ENCODE results near the gene NELL1.

Gene NELL1

DNA sequence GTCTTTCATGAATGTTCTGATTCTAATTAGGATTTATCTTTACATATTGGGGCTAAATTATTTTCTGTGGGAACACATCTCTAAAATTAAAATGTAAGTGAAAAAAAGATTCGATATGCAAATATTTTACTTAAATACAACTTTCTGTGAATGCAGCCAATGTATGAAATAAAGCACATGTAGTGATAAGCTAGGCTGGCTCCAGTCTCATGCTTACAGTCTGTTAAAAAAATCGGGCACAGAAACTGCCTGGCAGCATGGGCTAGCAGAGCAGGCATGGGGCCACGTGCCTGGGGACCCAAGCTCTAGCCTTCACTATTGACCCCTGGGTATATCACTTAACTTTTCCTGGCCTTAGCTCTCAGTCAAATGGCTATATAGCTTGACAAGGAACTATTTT, 46.5 kb downstream of the NELL1 start:
- Histone ChIP-seq H4K20me1 (ENCODE audit: insufficient read depth, low read length) (no peaks in the 10 kb centered on the region), H3K4me2 (ENCODE audit: insufficient read depth, low read length) (no peak overlapping the region), H3K27ac (ENCODE audit: low read length) (no peak overlapping the region), H3K4me1 (ENCODE audit: insufficient read depth, low read length) (no peaks in the 10 kb centered on the region), H3K79me2 (ENCODE audit: insufficient read depth, low read length) (no peaks in the 10 kb centered on the region), H3K9ac (ENCODE audit: low read depth, low read length) (no peak overlapping the region), H3K9me3 (ENCODE audit: insufficient read depth, low read length, severe bottlenecking) (no peaks in the 10 kb centered on the region), H3K27me3 (ENCODE audit: insufficient read depth, low read length, poor library complexity) (no peaks in the 10 kb centered on the region), H3K36me3 (ENCODE audit: insufficient read depth, low read length) (no peaks in the 10 kb centered on the region), H2AFZ (ENCODE audit: low read depth, low read length) (no peak overlapping the region), H3K4me3 (ENCODE audit: low read depth in 1 of 2, low read length in 2 of 2) (no peak overlapping the region)
- DNase-seq (no peak), ATAC-seq (ENCODE audit: insufficient read depth, low read depth) (no peak)
- TF ChIP-seq EZH2 (IDR thresholded peaks at IDR 0.05; ENCODE audit: borderline replicate concordance, low read depth, low read length, severe bottlenecking), result no peak
- TF ChIP-seq, protein P1, sequence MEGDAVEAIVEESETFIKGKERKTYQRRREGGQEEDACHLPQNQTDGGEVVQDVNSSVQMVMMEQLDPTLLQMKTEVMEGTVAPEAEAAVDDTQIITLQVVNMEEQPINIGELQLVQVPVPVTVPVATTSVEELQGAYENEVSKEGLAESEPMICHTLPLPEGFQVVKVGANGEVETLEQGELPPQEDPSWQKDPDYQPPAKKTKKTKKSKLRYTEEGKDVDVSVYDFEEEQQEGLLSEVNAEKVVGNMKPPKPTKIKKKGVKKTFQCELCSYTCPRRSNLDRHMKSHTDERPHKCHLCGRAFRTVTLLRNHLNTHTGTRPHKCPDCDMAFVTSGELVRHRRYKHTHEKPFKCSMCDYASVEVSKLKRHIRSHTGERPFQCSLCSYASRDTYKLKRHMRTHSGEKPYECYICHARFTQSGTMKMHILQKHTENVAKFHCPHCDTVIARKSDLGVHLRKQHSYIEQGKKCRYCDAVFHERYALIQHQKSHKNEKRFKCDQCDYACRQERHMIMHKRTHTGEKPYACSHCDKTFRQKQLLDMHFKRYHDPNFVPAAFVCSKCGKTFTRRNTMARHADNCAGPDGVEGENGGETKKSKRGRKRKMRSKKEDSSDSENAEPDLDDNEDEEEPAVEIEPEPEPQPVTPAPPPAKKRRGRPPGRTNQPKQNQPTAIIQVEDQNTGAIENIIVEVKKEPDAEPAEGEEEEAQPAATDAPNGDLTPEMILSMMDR (IDR thresholded peaks at IDR 0.05; ENCODE audit: borderline replicate concordance, extremely low read depth, low read length, poor library complexity, severe bottlenecking), result no peak

DNA sequence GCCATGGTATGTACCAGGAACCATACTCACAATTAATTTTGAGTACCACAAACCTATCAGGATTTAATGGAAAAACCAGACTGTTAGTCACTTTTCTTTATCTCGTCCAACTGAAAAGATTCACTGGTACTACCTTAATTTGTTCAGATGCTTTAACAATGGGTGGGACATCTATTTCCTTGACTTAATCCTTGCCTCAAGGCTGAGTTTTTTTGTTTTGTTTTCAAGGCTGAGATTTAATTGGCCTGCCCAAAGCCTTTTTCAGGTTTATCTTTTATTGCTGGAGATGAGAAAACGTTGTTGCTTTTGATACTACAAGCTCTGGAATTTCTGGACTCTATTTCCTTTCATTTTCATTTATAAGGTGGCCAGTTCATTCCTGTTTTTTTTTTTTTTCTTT, 50.4 kb downstream of the NELL1 start:
- no peak for DNase-seq
- no peaks in the 10 kb centered on the region for H3K4me1 ChIP-seq (ENCODE audit: insufficient read depth, low read length)
- no peaks in the 10 kb centered on the region for H4K20me1 ChIP-seq (ENCODE audit: insufficient read depth, low read length)
- no peak overlapping the region for H3K4me3 ChIP-seq (ENCODE audit: low read depth in 1 of 2, low read length in 2 of 2)
- H3K27ac ChIP-seq (ENCODE audit: low read length), result no peak overlapping the region
- ATAC-seq (ENCODE audit: insufficient read depth, low read depth), result no peak
- H2AFZ ChIP-seq (ENCODE audit: low read depth, low read length), result no peak overlapping the region
- no peaks in the 10 kb centered on the region for H3K27me3 ChIP-seq (ENCODE audit: insufficient read depth, low read length, poor library complexity)
- no peaks in the 10 kb centered on the region for H3K79me2 ChIP-seq (ENCODE audit: insufficient read depth, low read length)
- H3K4me2 ChIP-seq (ENCODE audit: insufficient read depth, low read length), result no peak overlapping the region
- TF ChIP-seq, protein P1 (IDR thresholded peaks at IDR 0.05; ENCODE audit: borderline replicate concordance, extremely low read depth, low read length, poor library complexity, severe bottlenecking), result no peak
- TF ChIP-seq EZH2 (IDR thresholded peaks at IDR 0.05; ENCODE audit: borderline replicate concordance, low read depth, low read length, severe bottlenecking), result no peak
- H3K9me3 ChIP-seq (ENCODE audit: insufficient read depth, low read length, severe bottlenecking), result no peaks in the 10 kb centered on the region
- H3K36me3 ChIP-seq (ENCODE audit: insufficient read depth, low read length), result no peaks in the 10 kb centered on the region
- no peak overlapping the region for H3K9ac ChIP-seq (ENCODE audit: low read depth, low read length)

GRCh38 chr11:20723366-20723765, 54.0 kb downstream of the NELL1 start:
- H2AFZ ChIP-seq (ENCODE audit: low read depth, low read length), result no peak overlapping the region

More at GRCh38 chr11:20723366-20723765, 54.0 kb downstream of the NELL1 start:
- Histone ChIP-seq H3K4me3 (ENCODE audit: low read depth in 1 of 2, low read length in 2 of 2) (no peak overlapping the region), H3K27ac (ENCODE audit: low read length) (no peak overlapping the region), H3K79me2 (ENCODE audit: insufficient read depth, low read length) (no peaks in the 10 kb centered on the region), H3K9ac (ENCODE audit: low read depth, low read length) (no peak overlapping the region), H4K20me1 (ENCODE audit: insufficient read depth, low read length) (no peaks in the 10 kb centered on the region), H3K9me3 (ENCODE audit: insufficient read depth, low read length, severe bottlenecking) (no peaks in the 10 kb centered on the region), H3K27me3 (ENCODE audit: insufficient read depth, low read length, poor library complexity) (no peaks in the 10 kb centered on the region), H3K36me3 (ENCODE audit: insufficient read depth, low read length) (no peaks in the 10 kb centered on the region), H3K4me2 (ENCODE audit: insufficient read depth, low read length) (no peak overlapping the region), H3K4me1 (ENCODE audit: insufficient read depth, low read length) (no peaks in the 10 kb centered on the region)
- no peak for TF ChIP-seq EZH2 (IDR thresholded peaks at IDR 0.05; ENCODE audit: borderline replicate concordance, low read depth, low read length, severe bottlenecking)
- TF ChIP-seq, protein P1 (IDR thresholded peaks at IDR 0.05; ENCODE audit: borderline replicate concordance, extremely low read depth, low read length, poor library complexity, severe bottlenecking), result no peak
- DNase-seq (no peak), ATAC-seq (ENCODE audit: insufficient read depth, low read depth) (no peak)
